GM18858 (cell line): ENCODE results near the gene NDUFA3.
"Not testable (repeated sequence)": the region's sequence is repeated elsewhere in the genome, so short reads cannot be mapped to it uniquely, and the experiment has no call there.

Experiments used
- ATAC-seq: cut with Tn5 transposase; IDR thresholded peaks from one replicate; pipeline ENCODE4 v1.9.1; 2021; ENCODE audit not compliant: unreplicated experiment

Gene NDUFA3

GRCh38 chr19:54102421-54103169 is at the start of gene NDUFA3:
NDUFA3 (plus strand) TSS chr19:54102855; CDS start chr19:54102879, 24 bp downstream.
- ATAC-seq = peak; percentile 94

GRCh38 chr19:54062643-54063042 is 40.0 kb upstream of the NDUFA3 start:
- ATAC-seq = no peak

- ATAC-seq = no peak
Observed at GRCh38 chr19:54063350-54064116, 39.1 kb upstream of the NDUFA3 start, which contains the start of gene VSTM1. VSTM1 (minus strand) TSS chr19:54063897; CDS start chr19:54063777, 120 bp downstream.

- ATAC-seq = no peak
Observed at GRCh38 chr19:54069470-54069869, 33.2 kb upstream of the NDUFA3 start.

- ATAC-seq = no peak
Observed at GRCh38 chr19:54073829-54074228, 28.8 kb upstream of the NDUFA3 start.

GRCh38 chr19:54074851-54075250 is 27.8 kb upstream of the NDUFA3 start:
- ATAC-seq = no peak

GRCh38 chr19:54077334-54077733 is 25.3 kb upstream of the NDUFA3 start:
- no peak for ATAC-seq

GRCh38 chr19:54081032-54081431 is 21.6 kb upstream of the NDUFA3 start, which contains the start of gene TARM1:
TARM1 (minus strand) TSS chr19:54081365; CDS start chr19:54081340, 25 bp downstream.
- no peak for ATAC-seq

- no peak for ATAC-seq
Observed at GRCh38 chr19:54084410-54084809, 18.2 kb upstream of the NDUFA3 start.

- ATAC-seq = no peak
Observed at GRCh38 chr19:54094426-54095000, 8.1 kb upstream of the NDUFA3 start.

GRCh38 chr19:54095136-54095858 is 7.4 kb upstream of the NDUFA3 start:
- ATAC-seq = no peak

- ATAC-seq = not testable (repeated sequence)
Observed at GRCh38 chr19:54095859-54096616, 6.6 kb upstream of the NDUFA3 start.

GRCh38 chr19:54096617-54097106 is 6.0 kb upstream of the NDUFA3 start:
- ATAC-seq = no peak

GRCh38 chr19:54099190-54099902 is 3.3 kb upstream of the NDUFA3 start:
- no peak for ATAC-seq

- not testable (repeated sequence) for ATAC-seq
Observed at GRCh38 chr19:54099903-54100255, 2.8 kb upstream of the NDUFA3 start.

GRCh38 chr19:54100561-54100960 is 2.1 kb upstream of the NDUFA3 start, which contains the start of gene OSCAR:
OSCAR (minus strand) TSS chr19:54100803; CDS start chr19:54100792, 11 bp downstream.
- no peak for ATAC-seq

- no peak for ATAC-seq
Observed at GRCh38 chr19:54104998-54105715, 2.5 kb downstream of the NDUFA3 start.

GRCh38 chr19:54105796-54106195 is 3.1 kb downstream of the NDUFA3 start:
- no peak for ATAC-seq

- no peak for ATAC-seq
Observed at GRCh38 chr19:54106716-54107115, 4.1 kb downstream of the NDUFA3 start.
